Sciatic nerve (tissue), 2 donors: ENCODE results near the gene DOCK2. TPM values are rescaled to one million over a fixed set of nuclear protein-coding genes. Genes with fewer than 3 reads are reported as not detected.
"Not testable (repeated sequence)": the region's sequence is repeated elsewhere in the genome, so short reads cannot be mapped to it uniquely, and the experiment has no call there.

Experiments
- ATAC-seq: fragments of 200-7000 bp; cut with Tn5 transposase; one replicate; pipeline ENCODE4 v1.9.1; 2020; ENCODE audit warnings: mild to moderate bottlenecking, moderate library complexity
- DNase-seq: peaks from one replicate; pipeline ENCODE4 v3.0.0-alpha.2; 2020; ENCODE audit warnings: low spot score
- intact Hi-C: fragments of 100-400 bp; cut with DNase I; formaldehyde crosslinking; loops from one replicate; pipeline ENCODE4 v1.14.2; 2022
- total RNA-seq: library from RNA; stranded (reverse); fragmentation: NEBNext Ultra II Directional; extraction: Animal tissue kit (Norgen Biotek cat#: 25700); gene quantifications from one replicate; pipeline ENCODE4 v1.2.1, GENCODE V29; 2021
- donor health status: DM: no; HTN: no; CAD: no.
- donor health status: DM: no; HTN: no; CAD: no.

DOCK2 gene
- total RNA-seq, 1 donor from 2014 or later: 32.9 TPM

GRCh38 chr5:169933616-169934015, 296.5 kb downstream of the DOCK2 start:
- no peak for ATAC-seq
- intact Hi-C loops: no loop called here
- DNase-seq: no peak

DNA sequence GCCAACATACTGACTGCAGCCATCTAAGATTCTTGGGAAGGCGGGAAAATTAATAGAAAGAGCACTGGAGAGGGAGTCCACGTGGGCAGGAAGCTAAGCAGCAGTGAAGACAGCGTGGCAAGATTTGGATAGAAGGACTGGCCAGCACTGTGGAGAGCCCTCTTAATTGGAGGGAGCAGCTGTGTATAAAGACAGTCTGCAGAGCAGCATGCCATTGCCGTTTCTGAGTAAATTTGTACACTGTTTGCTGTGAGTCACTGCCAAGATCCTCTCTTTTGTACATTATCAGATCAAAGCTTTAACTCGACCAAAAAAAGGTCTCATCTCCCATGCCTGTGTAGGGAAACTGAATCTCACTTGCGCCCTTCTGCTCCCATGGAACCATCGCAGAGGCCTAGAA, 297.9 kb downstream of the DOCK2 start:
- intact Hi-C loops: no loop called here
- DNase-seq (no peak), ATAC-seq (no peak)

GRCh38 chr5:169935762-169936161, 298.7 kb downstream of the DOCK2 start:
- ATAC-seq: no peak

DNA sequence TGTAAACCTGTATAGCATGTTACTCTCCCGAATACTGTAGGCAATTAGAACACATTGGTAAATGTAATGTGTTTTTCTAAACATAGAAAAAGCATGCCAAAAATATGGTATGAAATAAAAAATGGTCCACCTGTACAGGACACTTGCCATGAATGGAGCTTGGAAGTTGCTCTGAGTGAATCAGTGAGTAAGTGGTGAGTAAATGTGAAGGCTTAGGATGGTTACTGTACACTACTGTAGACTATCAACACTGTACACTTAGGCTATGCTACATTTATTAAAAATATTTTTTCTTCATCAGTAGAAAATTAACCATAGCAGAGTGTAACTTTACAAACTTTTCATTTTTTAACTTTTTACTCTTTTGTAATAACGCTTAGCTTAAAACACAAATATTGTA, 301.4 kb downstream of the DOCK2 start:
- intact Hi-C loops: no loop called here
- DNase-seq (no peak), ATAC-seq (no peak)

More at GRCh38 chr5:169935762-169936161, 298.7 kb downstream of the DOCK2 start:
- no peak for DNase-seq
- intact Hi-C loops: no loop called here

GRCh38 chr5:169939731-169940130, 302.7 kb downstream of the DOCK2 start:
- intact Hi-C loops: no loop called here
- DNase-seq: no peak
- no peak for ATAC-seq

GRCh38 chr5:169941542-169941941, 304.5 kb downstream of the DOCK2 start:
- intact Hi-C loops: no loop called here
- no peak for DNase-seq
- peak; percentile 31 for ATAC-seq

GRCh38 chr5:169942181-169942580, 305.1 kb downstream of the DOCK2 start:
- no peak for DNase-seq
- intact Hi-C loops: no loop called here
- no peak for ATAC-seq

DNA sequence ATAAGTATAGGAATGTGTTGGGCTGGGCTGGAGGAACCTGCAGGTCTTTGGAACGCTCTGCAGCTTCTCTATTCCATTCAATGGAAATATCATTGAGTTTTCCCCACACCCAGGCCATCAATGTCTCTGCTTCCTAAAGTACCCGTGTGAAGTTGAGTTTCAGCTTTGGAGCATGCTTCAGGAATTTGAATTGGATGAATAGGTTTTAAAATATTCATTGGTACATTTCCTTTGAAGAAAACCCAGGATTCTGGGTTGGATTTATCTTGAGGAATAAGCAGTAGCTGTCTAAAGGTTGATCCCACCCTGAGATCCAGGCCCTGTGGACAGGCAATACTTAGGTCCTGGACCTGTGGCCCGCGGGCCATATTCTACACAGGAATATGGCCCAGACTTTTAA, 306.0 kb downstream of the DOCK2 start:
- no peak for ATAC-seq
- DNase-seq: no peak
- intact Hi-C loops: no loop called here

DNA sequence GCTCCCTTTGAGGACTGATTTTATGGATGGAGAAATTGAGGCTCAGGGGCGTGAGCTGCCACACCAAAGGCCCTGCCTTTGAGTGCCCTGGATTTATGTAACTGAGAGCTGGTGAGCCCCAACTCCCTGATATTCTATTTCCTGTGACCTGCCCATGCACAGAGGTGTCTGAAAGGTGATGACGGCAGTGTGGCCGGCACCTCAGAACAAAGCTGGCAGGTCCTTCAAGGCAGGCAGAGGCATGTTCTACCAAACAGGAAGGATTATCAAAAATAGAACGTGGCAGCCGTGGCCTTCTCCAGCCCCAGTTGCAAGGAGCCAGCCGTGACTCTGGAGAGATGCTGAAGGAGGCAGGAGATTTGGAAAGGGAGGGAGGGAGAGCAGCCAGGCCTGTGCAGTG, 307.0 kb downstream of the DOCK2 start:
- DNase-seq: no peak
- intact Hi-C loops: no loop called here
- no peak for ATAC-seq

DNA sequence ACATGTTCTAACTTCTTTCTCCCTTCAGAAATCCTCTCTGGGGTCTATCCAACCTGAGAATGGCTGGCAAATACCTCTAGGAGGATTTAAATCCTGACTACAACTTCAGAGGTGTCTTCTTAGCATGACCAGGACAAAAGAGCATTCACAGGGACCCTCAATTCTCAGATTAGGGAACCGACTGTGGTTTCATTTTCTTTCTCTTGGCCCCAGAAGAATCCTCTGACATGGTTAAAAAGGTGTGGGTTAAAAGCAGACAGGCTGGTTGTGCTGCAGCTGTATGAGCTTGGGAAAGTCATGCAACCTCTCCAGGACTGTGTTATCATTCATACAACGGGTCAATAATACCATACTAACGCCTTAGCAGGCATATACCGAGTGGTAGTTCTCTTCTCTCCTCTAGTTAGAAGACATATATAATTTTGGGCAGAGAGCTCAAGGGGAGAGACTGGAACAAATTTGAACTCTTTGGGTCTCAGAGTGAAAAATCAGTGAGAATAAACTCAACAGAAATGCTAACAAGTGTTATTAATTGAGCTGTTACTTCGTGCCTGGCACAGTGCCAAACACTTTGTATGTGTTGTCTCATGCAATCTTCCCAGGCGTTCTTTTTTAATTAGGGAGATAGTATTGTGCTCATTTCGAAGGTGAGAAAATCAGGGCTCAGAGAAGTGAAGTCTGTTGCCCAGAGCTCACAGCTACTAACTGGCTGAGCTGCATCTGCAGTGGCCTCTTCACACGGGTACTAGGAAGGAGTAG, 308.0 kb downstream of the DOCK2 start:
- intact Hi-C loops: no loop called here
- ATAC-seq: no peak
- no peak for DNase-seq

GRCh38 chr5:169945831-169946261, 308.8 kb downstream of the DOCK2 start:
- intact Hi-C loops: no loop called here
- peak; percentile 86 for ATAC-seq
- DNase-seq: no peak

DNA sequence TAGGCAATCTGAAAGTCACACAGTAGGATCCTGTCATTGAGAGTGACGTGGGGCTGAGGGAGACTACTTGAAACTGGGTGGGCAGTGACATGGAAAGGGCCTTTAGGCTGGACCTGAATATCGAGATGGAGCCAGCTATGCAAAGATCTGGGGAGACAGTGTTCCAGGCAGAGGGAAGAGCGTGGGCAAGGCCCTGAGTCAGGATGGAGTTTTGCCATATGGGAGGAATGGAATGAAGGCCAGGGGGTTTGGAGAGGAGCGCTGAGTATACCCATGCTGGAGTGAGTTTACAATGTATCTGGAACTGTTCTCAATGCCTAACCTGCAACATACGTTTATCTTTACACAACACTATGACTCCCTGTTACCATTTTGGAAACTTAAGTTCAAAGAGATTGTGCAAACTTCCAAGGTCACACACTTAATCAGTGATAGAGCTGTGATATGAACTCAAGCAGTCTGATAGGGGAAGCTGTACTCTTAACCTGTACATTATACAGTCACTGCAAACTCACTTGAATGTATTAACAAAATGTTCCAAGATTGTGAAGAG, 309.7 kb downstream of the DOCK2 start:
- no peak for ATAC-seq

DNA sequence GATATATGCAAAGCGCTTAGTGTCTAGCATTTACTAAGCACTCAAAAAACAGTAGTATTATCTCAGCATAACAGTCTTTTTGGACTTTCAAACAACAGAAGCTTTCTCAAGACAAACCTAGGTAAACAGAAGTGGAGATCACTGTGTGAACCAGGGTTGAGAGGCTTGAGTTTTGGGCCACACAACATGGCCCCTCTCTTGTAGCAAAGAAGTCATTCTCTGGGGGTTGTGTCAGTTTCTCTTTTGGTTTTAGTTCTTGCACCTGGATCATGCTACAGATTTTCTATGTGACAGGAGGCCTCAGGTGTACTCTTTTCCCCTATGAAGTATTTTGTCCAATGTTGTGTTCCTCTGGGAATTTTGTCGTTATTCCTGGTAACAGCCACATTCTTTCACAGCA, 313.3 kb downstream of the DOCK2 start:
- no peak for DNase-seq
- no peak for ATAC-seq
- intact Hi-C loops: no loop called here

More for the DNA sequence above, 309.7 kb downstream of the DOCK2 start:
- intact Hi-C loops: no loop called here
- no peak for DNase-seq

DNA sequence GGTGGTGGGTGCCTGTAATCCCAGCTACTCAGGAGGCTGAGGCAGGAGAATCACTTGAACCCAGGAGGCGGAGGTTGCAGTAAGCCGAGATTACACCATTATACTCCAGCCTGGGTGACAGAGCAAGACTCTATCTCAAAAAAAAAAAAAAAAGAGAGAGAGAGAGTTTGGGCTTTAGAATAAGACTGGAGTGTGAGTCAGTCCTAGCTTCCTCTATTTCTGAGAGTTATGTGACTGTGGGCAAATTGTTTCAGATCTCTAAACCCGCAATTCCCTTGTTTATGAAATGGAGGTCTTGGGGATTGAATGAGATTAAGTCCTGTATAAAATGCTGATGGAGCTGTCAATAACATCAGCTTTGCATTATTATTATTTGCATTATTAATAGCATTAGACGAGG, 316.1 kb downstream of the DOCK2 start:
- intact Hi-C loops, DNase-seq, ATAC-seq: not testable (repeated sequence)

DNA sequence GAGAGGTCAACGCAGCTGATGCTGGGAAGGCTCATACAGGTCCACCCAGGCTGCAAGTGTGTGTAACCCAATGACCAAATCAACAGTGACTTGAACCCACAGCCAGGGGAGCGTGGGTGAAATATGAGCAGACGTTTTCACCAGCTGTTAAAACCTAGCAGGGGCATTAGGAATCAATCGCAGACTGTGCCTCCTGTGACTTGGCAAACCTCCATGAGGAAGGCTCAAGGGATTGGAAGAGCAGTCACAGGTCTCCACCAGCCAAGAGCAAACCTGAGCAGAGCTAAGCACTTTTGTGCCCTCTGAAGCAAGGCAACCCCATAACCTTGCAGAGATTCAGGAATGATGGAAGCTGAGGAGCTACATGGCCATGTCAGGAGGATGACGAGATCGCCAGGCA, 317.7 kb downstream of the DOCK2 start:
- intact Hi-C loops: no loop called here
- ATAC-seq (no peak), DNase-seq (no peak)

GRCh38 chr5:169956126-169956525, 319.1 kb downstream of the DOCK2 start:
- DNase-seq (no peak), ATAC-seq (no peak)
- intact Hi-C loops: no loop called here

GRCh38 chr5:169956756-169957155, 319.7 kb downstream of the DOCK2 start:
- DNase-seq (no peak), ATAC-seq (no peak)
- intact Hi-C loops: no loop called here

DNA sequence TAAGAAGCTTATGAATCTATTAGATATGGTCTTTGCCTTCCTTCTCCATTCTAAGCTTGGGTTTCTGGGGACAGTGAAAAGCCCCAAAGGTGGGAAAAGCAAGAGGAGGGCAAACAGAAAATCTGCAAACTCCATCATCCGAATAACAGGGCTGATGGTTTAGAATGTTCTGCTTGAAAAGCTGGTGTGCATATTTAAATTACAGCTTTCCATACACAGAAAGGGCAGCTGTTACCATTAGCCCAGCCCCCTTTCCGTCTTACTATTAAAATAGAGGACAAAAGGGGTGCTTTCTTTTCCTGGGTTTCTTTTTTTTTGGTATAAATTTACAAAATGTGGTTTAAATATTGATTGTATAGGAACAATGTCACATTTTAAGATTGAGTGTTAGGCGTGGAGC, 321.2 kb downstream of the DOCK2 start:
- no peak for DNase-seq
- intact Hi-C loops: no loop called here
- ATAC-seq: no peak

DNA sequence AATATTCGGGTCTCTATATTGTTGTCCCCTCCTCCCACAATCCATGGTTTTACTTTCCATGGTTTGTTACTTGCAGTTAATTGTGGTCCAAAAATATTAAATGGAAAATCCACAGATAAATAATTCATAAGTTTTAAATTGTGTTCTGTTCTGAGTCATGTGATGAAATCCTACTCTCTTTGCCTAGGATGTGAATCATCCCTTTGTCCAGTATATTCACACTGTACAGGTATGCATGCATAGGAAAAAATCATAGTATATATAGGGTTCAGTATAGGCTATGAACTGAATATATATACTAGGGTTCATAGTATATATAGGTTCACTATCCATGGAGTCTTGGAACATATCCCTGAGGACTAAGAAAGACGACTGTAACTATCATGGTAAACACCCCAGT, 323.6 kb downstream of the DOCK2 start:
- intact Hi-C loops: no loop called here
- DNase-seq (no peak), ATAC-seq (no peak)

DNA sequence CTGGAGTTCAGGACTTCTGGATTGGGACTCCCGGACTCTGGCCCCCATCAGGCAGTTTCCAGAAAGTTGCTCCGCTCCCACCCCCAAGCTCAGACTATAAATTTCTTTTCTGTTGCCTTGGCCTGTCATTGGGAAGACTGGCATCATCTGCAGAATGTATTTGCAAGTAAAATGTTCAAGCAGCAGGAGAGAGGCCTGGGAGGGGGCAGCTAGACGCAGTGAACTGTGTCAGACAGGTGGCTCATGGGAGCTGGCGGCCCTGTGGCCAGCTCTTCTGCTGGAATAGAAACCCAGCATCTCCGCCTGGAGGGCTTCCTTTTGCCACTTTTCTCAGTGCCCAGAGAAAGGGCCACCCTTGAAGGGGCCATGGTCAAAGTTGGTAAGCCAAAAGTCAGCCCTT, 327.2 kb downstream of the DOCK2 start:
- DNase-seq: no peak
- ATAC-seq: no peak
- intact Hi-C loops: no loop called here

DNA sequence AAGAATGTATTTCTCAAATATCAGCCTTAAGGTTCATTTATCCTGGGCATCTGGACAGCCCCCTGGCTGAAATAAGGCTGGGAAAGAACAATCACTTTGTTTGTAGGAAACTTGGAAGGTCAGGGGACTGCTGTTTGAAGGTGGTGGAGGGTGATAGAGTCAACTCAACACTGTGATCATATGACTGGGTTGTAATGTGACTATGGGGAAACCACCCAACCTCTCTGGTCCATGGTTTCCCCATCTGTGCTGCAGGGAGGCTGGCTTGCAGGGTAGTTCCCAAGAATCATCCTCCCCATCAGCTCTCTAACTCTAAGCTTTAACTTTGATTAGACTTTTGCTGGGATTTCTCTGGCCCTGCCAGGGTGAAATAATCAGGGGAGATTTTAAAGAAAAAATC, 333.3 kb downstream of the DOCK2 start:
- intact Hi-C loops: no loop called here
- no peak for DNase-seq
- no peak for ATAC-seq
